ENCODE data around the gene PDE4D.

GRCh38 chr5:59421986-59422941 lies 471.3 kb downstream of the PDE4D start:
- no peak for TF ChIP-seq CSDC2 (CRISPR knock-in tag; IDR thresholded peaks at IDR 0.05)
- TF ChIP-seq ZFP3 (CRISPR knock-in tag; IDR thresholded peaks at IDR 0.05) = no peak
- no peak for TF ChIP-seq ZC3H10 (CRISPR knock-in tag; IDR thresholded peaks at IDR 0.05)
- no peak for TF ChIP-seq ZNF70 (CRISPR knock-in tag; IDR thresholded peaks at IDR 0.05)
- TF ChIP-seq RARB (CRISPR knock-in tag; IDR thresholded peaks at IDR 0.05) = no peak
- no peak for TF ChIP-seq BACH2 (CRISPR knock-in tag; IDR thresholded peaks at IDR 0.05; ENCODE audit: borderline replicate concordance)
- TF ChIP-seq OSR1 (CRISPR knock-in tag; IDR thresholded peaks at IDR 0.05) = no peak
- no peak for TF ChIP-seq ISL1 (CRISPR knock-in tag; IDR thresholded peaks at IDR 0.05)

All from SK-N-SH treated with all-trans-retinoic acid at 6 μM for 48 hours (cell line).